HG03342 (cell line): ENCODE measurements around the gene TLE3.
"Not testable (repeated sequence)": the region's sequence is repeated elsewhere in the genome, so short reads cannot be mapped to it uniquely, and the experiment has no call there.

Source experiments
- ATAC-seq: cut with Tn5 transposase; IDR thresholded peaks from one replicate; pipeline ENCODE4 v1.9.1; 2021; ENCODE audit warnings: mild to moderate bottlenecking, moderate library complexity; ENCODE audit not compliant: unreplicated experiment

TLE3 gene

DNA sequence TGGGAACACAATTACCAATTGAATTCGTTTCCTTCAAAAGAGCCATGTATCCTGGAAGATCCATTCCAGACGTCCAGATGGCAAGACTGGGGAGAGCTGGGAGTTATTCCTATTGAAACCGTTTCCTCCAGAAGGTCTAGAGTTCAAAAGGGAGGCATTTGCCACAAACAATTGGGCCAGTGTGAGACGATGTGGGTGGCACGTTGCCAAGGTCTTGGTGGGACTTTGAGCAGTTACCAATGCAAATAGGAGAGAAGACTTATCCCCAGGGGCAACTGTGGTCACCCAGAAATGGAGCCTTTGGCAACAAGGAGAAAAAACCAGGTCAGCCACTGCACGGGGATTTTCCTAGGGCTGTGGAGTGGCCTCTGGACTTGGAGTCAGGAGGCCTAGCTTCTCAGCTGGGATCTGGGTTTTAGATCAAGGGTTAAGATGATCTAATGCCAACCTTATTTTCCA, 29.6 kb upstream of the TLE3 start:
- ATAC-seq, result no peak

DNA sequence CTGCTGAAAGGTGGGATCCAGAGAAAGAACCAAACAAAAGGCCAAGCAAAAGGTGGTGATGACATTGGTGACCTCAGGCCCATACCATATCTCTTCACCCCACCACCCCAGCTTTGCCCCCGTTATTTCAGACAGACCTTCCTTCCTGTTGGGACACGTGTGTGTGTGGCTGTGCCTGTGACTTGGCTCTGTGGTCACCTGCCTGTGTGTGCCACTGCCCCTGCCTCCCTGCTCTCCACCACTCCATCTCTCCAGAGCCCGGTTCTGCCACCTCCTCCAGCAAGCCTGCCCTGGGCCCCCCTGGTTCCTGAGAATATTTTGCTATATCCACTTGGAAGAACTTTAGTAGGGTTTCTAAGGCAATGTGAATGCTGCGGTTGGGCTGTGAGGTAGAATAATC, 28.6 kb upstream of the TLE3 start:
- ATAC-seq, result no peak

DNA sequence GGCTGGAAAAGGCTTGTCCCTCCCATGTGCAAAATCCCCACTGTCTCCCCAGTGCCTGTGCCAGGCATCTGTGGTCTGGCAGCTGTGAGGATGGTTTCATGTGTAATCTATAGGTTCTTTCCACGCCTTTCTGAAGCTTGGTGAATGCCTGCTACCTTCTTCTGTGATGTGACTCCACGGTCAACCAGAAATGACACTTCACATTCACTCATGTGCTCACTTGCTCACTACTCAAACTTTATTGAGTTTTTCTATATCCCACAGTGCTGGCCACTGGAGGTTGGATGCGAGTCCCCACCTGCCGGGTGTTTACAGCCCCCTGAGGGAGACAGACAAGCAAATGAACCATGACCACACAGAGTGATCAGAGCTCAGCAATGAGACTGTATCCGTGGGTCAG, 27.9 kb upstream of the TLE3 start:
- ATAC-seq, result no peak

GRCh38 chr15:70121624-70122302, 24.0 kb upstream of the TLE3 start:
- ATAC-seq, result no peak

GRCh38 chr15:70120958-70121623, 23.4 kb upstream of the TLE3 start:
- no peak for ATAC-seq

- ATAC-seq, result no peak
These were observed 22.3 kb upstream of the TLE3 start for GRCh38 chr15:70119911-70120508.

- ATAC-seq, result no peak
These were observed 20.9 kb upstream of the TLE3 start for GRCh38 chr15:70118599-70118998.

- no peak for ATAC-seq
These were observed 18.6 kb upstream of the TLE3 start for GRCh38 chr15:70116317-70116716.

DNA sequence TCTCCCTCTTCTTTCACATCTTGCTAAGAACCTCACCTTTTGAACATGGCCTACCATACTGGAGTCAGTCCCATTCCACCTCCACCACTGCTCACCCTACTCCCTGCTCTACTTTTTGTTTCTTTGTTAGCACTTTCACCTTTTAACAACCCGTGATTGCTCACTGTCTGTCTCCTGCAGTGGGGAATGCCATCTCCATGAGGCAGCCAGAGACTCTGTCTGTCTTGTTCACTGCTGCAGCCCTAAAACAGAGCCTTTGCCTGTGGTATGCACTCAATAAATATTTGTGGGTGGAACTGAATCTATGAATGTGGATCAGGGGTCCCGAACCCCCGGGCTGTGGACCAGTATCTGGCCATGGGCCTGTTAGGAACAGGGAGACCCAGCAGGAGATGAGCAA, 16.5 kb upstream of the TLE3 start:
- ATAC-seq, result no peak

DNA sequence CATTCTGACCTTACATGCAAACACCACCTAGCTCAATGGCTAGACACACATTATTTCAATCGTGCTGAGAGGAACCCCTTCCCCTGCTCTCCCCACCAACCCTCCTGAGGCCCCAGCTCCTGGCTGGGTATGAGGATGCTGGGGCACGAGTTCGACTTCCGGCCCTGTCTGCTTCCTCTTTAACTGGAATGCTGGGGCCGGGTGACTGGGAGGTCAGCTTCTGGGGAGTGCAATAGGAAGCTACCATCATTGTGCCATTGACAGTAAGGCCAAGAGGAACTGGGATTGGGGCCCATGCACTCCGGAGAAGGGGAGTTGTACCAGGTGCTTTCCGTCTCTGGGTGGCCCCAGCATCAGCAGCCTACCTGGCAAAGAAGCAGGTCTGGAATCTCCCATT, 15.6 kb upstream of the TLE3 start:
- ATAC-seq, result no peak

GRCh38 chr15:70112572-70113303, 15.0 kb upstream of the TLE3 start:
- ATAC-seq, result not testable (repeated sequence)

- no peak for ATAC-seq
These were observed 14.3 kb upstream of the TLE3 start for GRCh38 chr15:70112074-70112395.

- no peak for ATAC-seq
These were observed 13.7 kb upstream of the TLE3 start for GRCh38 chr15:70111203-70112073.

DNA sequence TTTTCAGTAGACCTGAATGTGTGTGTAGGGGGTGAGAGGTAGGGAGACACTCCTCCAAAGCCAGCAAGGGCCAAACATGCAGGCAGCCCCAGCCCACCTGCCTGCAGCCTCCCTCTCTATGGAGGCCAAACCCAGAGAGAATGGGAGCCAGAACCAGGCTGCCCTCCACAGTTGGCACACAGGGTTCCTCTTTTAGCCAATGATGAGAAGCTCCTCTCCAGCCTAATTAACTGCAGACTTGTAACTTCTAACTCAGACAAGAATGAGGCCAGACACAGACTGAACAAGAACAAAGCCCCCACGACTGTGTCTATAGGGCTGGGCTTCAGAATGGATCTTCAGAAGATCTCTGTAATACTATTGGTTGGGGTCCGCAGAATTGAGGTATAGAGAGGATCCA, 12.3 kb upstream of the TLE3 start:
- no peak for ATAC-seq

GRCh38 chr15:70109531-70109930, 11.8 kb upstream of the TLE3 start:
- no peak for ATAC-seq

DNA sequence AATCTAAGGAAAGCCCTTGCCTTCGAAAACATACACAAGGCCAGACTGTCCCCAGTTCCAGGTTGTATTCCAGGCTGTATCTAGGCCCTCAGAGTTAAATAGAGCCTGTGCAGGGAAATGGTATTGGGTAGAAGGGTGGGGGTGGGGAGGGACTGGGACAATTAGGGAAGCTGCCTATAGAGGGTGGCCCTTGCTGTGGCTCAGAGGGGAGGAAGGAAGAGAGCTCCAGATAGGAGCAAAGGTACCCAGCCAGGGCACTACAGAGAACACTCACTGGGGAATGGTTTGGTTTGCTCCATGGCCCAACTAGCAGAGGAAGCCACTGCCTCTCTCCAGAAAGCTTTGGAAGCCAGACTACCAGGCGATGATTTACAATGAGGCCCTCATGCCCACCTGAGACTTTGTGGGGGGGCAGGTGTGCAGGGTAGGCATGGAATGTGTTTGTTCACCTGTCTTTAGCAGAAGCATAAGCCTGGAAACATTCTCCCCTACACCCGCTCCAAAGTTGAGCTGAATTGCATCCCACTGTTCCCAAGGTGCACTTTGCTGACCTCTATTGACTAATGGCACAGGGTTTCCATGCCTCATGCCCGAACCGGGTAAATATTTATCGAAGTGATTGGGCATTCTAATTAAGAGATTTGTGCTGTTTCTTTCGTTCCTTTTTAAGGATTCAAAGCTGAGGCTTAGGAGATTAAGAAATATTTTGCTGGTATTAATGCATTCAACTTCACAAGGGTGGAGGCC, 6.3 kb upstream of the TLE3 start:
- ATAC-seq, result no peak

GRCh38 chr15:70102827-70103226, 5.1 kb upstream of the TLE3 start:
- no peak for ATAC-seq

DNA sequence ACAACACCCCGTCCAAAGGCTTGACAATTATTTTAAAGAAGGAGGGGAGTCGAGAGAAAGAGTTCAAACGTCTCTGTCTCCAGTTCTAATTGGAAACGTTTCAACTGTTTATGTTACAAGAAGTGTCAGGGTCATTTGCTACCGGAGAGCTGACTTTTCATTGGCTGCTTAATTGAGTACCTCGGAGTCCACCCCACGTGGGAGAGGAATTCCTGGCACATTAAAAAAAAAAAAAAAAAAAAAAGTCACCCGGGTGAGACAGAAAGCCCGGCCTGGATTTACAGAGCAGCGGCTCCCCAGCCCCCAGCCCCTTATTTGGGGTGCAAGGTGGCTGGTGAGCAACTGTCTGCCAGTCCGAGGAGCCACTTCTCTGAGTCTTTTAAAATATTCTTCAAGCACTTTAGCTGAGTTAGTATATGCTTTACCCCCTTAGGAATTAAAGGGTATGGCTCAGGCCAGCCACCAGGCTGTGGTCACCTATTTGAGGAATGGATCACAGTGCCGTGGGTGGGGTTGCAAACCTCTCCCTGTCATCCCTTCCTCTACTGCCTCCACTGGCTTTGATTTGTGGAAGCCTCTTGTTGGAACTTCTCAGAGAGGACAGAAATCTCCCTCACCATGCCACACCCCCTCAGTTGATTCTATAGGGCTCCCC, 3.9 kb upstream of the TLE3 start:
- no peak for ATAC-seq

DNA sequence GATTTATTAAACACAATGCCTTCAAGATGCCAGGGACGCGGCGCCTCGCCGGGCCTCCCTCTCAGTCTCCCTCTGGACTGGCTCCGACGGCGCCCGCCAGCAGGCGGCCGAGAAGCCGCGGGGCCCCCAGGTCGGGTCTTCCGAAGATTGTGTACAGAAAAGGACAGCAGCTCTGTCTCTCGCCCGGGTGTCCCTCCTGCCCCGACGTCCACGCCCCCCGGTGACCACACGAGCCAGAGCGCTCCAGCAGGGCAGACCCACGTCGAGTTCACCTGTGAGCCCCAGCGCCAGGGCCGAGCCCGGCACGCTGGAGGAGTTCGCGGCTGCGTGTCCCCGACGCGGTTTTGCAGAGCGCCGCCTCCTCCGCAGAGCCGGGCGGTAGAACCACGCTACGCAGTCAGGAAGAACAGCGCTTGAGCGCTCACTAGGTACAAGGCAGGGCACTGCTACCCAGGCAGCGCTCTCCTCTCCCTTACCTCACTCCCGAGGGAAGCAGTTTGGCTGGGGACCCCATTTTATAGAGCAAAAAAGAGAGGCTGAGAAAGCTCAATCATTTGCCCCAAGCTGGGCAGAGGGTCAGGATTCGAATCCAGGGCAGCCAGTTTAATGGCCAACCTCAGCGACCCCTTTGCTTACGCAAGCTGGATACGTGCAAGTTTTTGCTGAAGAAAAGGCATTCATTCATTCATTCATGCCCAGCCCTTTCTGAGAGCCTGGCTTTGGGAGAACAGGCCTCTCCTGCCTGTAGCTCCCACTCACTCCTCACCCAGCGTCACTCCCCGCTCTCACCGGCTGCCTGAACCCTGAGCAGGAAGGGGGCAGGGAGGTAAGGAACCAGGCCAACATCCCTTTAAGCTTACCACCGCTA, 3.0 kb upstream of the TLE3 start:
- no peak for ATAC-seq
